HepG2 (cell line): ENCODE results near the gene RPEL1. TPM values are rescaled to one million over a fixed set of nuclear protein-coding genes. Genes with fewer than 3 reads are reported as not detected.

Experiments
- ADNP ChIP-seq: sonication (generic); formaldehyde crosslinking; IDR thresholded peaks from 2 replicates; pipeline ENCODE4 v1.4.0; 2020; ENCODE audit warnings: missing genetic modification reagents
- DPF2 ChIP-seq: sonication (generic); formaldehyde crosslinking; IDR thresholded peaks from 2 replicates; pipeline ENCODE4 v1.4.0; 2020; ENCODE audit warnings: mild to moderate bottlenecking, low read depth, missing genetic modification reagents, borderline replicate concordance
- FOXA1 ChIP-seq, 2 experiments: fragments of 450-650 bp in 1 of 2; sonication (generic) in 1 of 2; formaldehyde crosslinking in 1 of 2; IDR thresholded peaks; 2 replicates each; pipeline versions ENCODE4 v1.4.0 to v1.6.1; 2016 to 2020; ENCODE audit warnings: missing genetic modification reagents in 1 of 2
- HNF4A ChIP-seq: sonication (generic); formaldehyde crosslinking; IDR thresholded peaks from 2 replicates; pipeline ENCODE4 v1.4.0; 2020; ENCODE audit warnings: missing genetic modification reagents
- HOXA3 ChIP-seq: sonication (generic); formaldehyde crosslinking; IDR thresholded peaks from 2 replicates; pipeline ENCODE4 v1.5.0; 2020; ENCODE audit warnings: missing genetic modification reagents
- HOXD1 ChIP-seq: sonication (generic); formaldehyde crosslinking; IDR thresholded peaks from 2 replicates; pipeline ENCODE4 v1.5.0; 2020; ENCODE audit warnings: missing genetic modification reagents
- MIER3 ChIP-seq: IDR thresholded peaks from 2 replicates; pipeline ENCODE4 v1.6.1; 2016; ENCODE audit warnings: missing compliant biosample characterization, borderline replicate concordance
- PCBP2 ChIP-seq: fragments of 200-400 bp; formaldehyde crosslinking; optimal IDR thresholded peaks from 2 replicates; pipeline ENCODE3; 2018; ENCODE audit warnings: low read length, low read depth; ENCODE audit not compliant: poor library complexity, severe bottlenecking
- REL ChIP-seq: sonication (generic); formaldehyde crosslinking; conservative IDR thresholded peaks from 2 replicates; pipeline ENCODE4 v1.8.0; 2022; ENCODE audit warnings: mild to moderate bottlenecking, missing genetic modification reagents, moderate library complexity
- SOX13 ChIP-seq, 3 experiments: fragments of 450-650 bp in 1 of 3; sonication (generic) in 1 of 3; formaldehyde crosslinking in 1 of 3; IDR thresholded peaks in 2 of 3; conservative IDR thresholded peaks in 1 of 3; 2 replicates each; pipeline versions ENCODE4 v1.5.0 to v1.6.1; 2016 to 2020; ENCODE audit warnings: antibody characterized with exemption in 1 of 3, mild to moderate bottlenecking in 1 of 3, missing compliant biosample characterization in 1 of 3, missing genetic modification reagents in 1 of 3, moderate library complexity in 1 of 3
- ZFX ChIP-seq: sonication (generic); formaldehyde crosslinking; IDR thresholded peaks from 2 replicates; pipeline ENCODE4 v1.4.0; 2020; ENCODE audit warnings: mild to moderate bottlenecking, low read depth, missing genetic modification reagents, moderate library complexity
- ZMYM4 ChIP-seq: sonication (generic); formaldehyde crosslinking; IDR thresholded peaks from 2 replicates; pipeline ENCODE4 v1.8.1; 2023; ENCODE audit warnings: mild to moderate bottlenecking, missing genetic modification reagents
- ZNF124 ChIP-seq: sonication (generic); formaldehyde crosslinking; IDR thresholded peaks from 2 replicates; pipeline ENCODE4 v1.4.0; 2020; ENCODE audit warnings: missing genetic modification reagents
- ZNF232 ChIP-seq: sonication (generic); formaldehyde crosslinking; IDR thresholded peaks from 2 replicates; pipeline ENCODE4 v1.4.0; 2020; ENCODE audit warnings: missing genetic modification reagents, borderline replicate concordance
- ZNF263 ChIP-seq: sonication (generic); formaldehyde crosslinking; IDR thresholded peaks from 2 replicates; pipeline ENCODE4 v1.4.0; 2020; ENCODE audit warnings: missing genetic modification reagents
- ZNF33A ChIP-seq: sonication (generic); formaldehyde crosslinking; IDR thresholded peaks from 2 replicates; pipeline ENCODE4 v1.5.1; 2020; ENCODE audit warnings: missing genetic modification reagents, mild to moderate bottlenecking, moderate library complexity, borderline replicate concordance
- ZNF460 ChIP-seq: sonication (generic); formaldehyde crosslinking; IDR thresholded peaks from 2 replicates; pipeline ENCODE4 v1.5.1; 2020; ENCODE audit warnings: missing genetic modification reagents, mild to moderate bottlenecking, borderline replicate concordance
- ZNF737 ChIP-seq: sonication (generic); formaldehyde crosslinking; IDR thresholded peaks from 2 replicates; pipeline ENCODE4 v1.5.0; 2020; ENCODE audit warnings: missing genetic modification reagents, mild to moderate bottlenecking, borderline replicate concordance
- polyA plus RNA-seq, 8 experiments: library from polyadenylated mRNA; depleted of rRNA in 3 of 8; stranded (reverse) in 7 of 8; unstranded in 1 of 8; fragments of >200 nt; fragmentation: Illumina TruSeq in 4 of 8; extraction: Trizol in 4 of 8; gene quantifications; 2 replicates each; pipeline versions ENCODE4 v1.2.1 to v1.2.3, GENCODE V29; 2011 to 2016; ENCODE audit warnings: low read depth in 4 of 8, missing spikeins in 1 of 8, mixed read lengths in 1 of 8; ENCODE audit not compliant: insufficient read depth in 1 of 8
- total RNA-seq, 5 experiments: library from RNA; depleted of rRNA; stranded (reverse); fragments of >200 nt; fragmentation: Illumina TruSeq; extraction: Trizol; gene quantifications; 2 replicates each; pipeline ENCODE4 v1.2.3, GENCODE V29; 2016; ENCODE audit warnings: low read depth in 1 of 5
- TF ChIP-seq, protein P1 (sequence below): sonication (generic); formaldehyde crosslinking; IDR thresholded peaks from 2 replicates; pipeline ENCODE4 v1.4.0; 2020; ENCODE audit warnings: missing genetic modification reagents, borderline replicate concordance
- TF ChIP-seq, protein P2 (sequence below): sonication (generic); formaldehyde crosslinking; IDR thresholded peaks from 2 replicates; pipeline ENCODE4 v1.5.0; 2020; ENCODE audit warnings: missing genetic modification reagents
- TF ChIP-seq, protein P3 (sequence below): sonication (generic); formaldehyde crosslinking; IDR thresholded peaks from 2 replicates; pipeline ENCODE4 v1.5.0; 2020; ENCODE audit warnings: missing genetic modification reagents

The RPEL1 gene
- total and polyA plus RNA-seq, 2 of the 13 experiments (the other 11 are each of a cell fraction or from before 2014, with no cell fraction given): 0.04 to 0.07 TPM

DNA sequence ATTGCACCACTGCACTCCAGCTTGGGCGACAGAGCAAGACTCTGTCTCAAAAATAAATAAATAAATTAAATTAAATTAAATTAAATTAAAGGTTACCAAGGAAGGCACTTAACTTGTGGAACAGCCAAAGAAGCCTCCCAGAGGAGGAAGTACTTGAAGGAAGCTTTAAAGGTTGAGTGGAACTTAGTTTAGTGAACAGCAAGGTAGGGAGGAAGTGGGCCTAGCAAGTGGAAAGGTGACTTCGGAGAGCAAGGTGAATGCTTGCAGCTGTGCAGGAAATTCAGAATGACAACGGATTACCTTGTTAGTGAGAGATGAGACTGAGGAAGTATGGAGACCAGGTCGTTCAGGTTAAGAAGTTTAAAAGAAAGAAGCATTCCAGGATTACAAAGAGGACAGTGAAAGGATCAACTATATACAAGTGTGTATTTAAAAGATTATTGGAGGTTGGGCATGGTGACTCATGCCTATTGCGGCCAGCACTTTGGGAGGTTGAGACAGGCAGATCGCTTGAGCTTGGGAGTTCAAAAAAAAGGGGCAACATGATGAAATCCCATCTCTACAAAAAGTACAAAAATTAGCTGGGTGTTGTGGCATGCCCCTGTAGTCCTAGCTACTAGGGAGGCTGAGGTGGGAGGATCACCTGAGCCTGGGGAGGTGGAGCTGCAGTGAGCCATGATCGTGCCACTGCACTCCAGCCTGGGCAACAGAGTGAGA lies 12.8 kb upstream of the RPEL1 start (continued):
- TF ChIP-seq SOX13 (IDR thresholded peaks at IDR 0.05) (no peak), SOX13 (CRISPR knock-in tag; conservative IDR thresholded peaks at IDR 0.05 in 1 of 2, IDR thresholded peaks at IDR 0.05 in 1 of 2) (peak in 1 of 2 experiments; percentile 56; a peak in 1 of 4 replicates), ZNF460 (peak; percentile 49; the same call in 1 of the 2 replicates), PCBP2 (no peak), ZNF263 (CRISPR knock-in tag) (0 out of 2 replicates have a peak, but pooled peaks have one; percentile 54), DPF2 (CRISPR knock-in tag) (0 out of 2 replicates have a peak, but pooled peaks have one; percentile 38), FOXA1 (IDR thresholded peaks at IDR 0.05) (no peak), FOXA1 (CRISPR knock-in tag; IDR thresholded peaks at IDR 0.05) (peak; percentile 28; the same call in 1 of the 2 replicates), ZNF232 (CRISPR knock-in tag) (no peak), MIER3 (no peak), ADNP (CRISPR knock-in tag) (no peak), REL (no peak), HNF4A (CRISPR knock-in tag) (0 out of 2 replicates have a peak, but pooled peaks have one; percentile 28), ZNF33A (no peak), ZFX (CRISPR knock-in tag) (peak; percentile 29; the same call in 1 of the 2 replicates), HOXA3 (CRISPR knock-in tag) (peak; percentile 13; the same call in 1 of the 2 replicates), ZNF737 (CRISPR knock-in tag) (no peak), HOXD1 (CRISPR knock-in tag) (no peak), ZNF124 (CRISPR knock-in tag) (no peak), ZMYM4 (CRISPR knock-in tag) (no peak)
- TF ChIP-seq, protein P1, sequence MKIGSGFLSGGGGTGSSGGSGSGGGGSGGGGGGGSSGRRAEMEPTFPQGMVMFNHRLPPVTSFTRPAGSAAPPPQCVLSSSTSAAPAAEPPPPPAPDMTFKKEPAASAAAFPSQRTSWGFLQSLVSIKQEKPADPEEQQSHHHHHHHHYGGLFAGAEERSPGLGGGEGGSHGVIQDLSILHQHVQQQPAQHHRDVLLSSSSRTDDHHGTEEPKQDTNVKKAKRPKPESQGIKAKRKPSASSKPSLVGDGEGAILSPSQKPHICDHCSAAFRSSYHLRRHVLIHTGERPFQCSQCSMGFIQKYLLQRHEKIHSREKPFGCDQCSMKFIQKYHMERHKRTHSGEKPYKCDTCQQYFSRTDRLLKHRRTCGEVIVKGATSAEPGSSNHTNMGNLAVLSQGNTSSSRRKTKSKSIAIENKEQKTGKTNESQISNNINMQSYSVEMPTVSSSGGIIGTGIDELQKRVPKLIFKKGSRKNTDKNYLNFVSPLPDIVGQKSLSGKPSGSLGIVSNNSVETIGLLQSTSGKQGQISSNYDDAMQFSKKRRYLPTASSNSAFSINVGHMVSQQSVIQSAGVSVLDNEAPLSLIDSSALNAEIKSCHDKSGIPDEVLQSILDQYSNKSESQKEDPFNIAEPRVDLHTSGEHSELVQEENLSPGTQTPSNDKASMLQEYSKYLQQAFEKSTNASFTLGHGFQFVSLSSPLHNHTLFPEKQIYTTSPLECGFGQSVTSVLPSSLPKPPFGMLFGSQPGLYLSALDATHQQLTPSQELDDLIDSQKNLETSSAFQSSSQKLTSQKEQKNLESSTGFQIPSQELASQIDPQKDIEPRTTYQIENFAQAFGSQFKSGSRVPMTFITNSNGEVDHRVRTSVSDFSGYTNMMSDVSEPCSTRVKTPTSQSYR: no peak
- TF ChIP-seq, protein P2, sequence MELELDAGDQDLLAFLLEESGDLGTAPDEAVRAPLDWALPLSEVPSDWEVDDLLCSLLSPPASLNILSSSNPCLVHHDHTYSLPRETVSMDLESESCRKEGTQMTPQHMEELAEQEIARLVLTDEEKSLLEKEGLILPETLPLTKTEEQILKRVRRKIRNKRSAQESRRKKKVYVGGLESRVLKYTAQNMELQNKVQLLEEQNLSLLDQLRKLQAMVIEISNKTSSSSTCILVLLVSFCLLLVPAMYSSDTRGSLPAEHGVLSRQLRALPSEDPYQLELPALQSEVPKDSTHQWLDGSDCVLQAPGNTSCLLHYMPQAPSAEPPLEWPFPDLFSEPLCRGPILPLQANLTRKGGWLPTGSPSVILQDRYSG (CRISPR knock-in tag): no peak
- TF ChIP-seq, protein P3, sequence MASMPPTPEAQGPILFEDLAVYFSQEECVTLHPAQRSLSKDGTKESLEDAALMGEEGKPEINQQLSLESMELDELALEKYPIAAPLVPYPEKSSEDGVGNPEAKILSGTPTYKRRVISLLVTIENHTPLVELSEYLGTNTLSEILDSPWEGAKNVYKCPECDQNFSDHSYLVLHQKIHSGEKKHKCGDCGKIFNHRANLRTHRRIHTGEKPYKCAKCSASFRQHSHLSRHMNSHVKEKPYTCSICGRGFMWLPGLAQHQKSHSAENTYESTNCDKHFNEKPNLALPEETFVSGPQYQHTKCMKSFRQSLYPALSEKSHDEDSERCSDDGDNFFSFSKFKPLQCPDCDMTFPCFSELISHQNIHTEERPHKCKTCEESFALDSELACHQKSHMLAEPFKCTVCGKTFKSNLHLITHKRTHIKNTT (CRISPR knock-in tag): no peak
